ENCODE measurements around the gene RTN4RL1.

- TF ChIP-seq CTCF (IDR thresholded peaks at IDR 0.05 in 8 of 11, conservative IDR thresholded peaks at IDR 0.05 in 3 of 11) (no peak), POLR2AphosphoS5 (IDR thresholded peaks at IDR 0.05) (no peak), POLR2A (IDR thresholded peaks at IDR 0.05) (no peak)
Measured at GRCh38 chr17:2044263-2044894, 19.2 kb upstream of the RTN4RL1 start.

Data from spleen (tissue), 7 donors.